SK-N-SH treated with all-trans-retinoic acid at 6 μM for 48 hours (cell line): Measurements from ENCODE around the gene BCORL1.

ENCODE experiments used
- GLIS3 ChIP-seq: fragments of 250-450 bp; sonication (Bioruptor Pico); IDR thresholded peaks from 2 replicates; pipeline ENCODE4 v1.5.0; 2020; ENCODE audit warnings: mild to moderate bottlenecking, moderate library complexity
- ISL1 ChIP-seq: fragments of 250-450 bp; sonication (Bioruptor Pico); IDR thresholded peaks from 2 replicates; pipeline ENCODE4 v2.1.2; 2022; ENCODE audit warnings: mild to moderate bottlenecking, moderate library complexity
- OSR1 ChIP-seq: fragments of 250-450 bp; sonication (Bioruptor Pico); IDR thresholded peaks from 2 replicates; pipeline ENCODE4 v1.8.0; 2022; ENCODE audit warnings: moderate library complexity, mild to moderate bottlenecking, inconsistent platforms
- RARB ChIP-seq: fragments of 250-450 bp; sonication (Bioruptor Pico); IDR thresholded peaks from 2 replicates; pipeline ENCODE4 v1.8.0; 2021; ENCODE audit warnings: mild to moderate bottlenecking, moderate library complexity
- ZC3H10 ChIP-seq: fragments of 250-450 bp; sonication (Bioruptor Pico); IDR thresholded peaks from 2 replicates; pipeline ENCODE4 v1.5.1; 2021; ENCODE audit warnings: mild to moderate bottlenecking, moderate library complexity
- ZFP3 ChIP-seq: fragments of 250-450 bp; sonication (Bioruptor Pico); IDR thresholded peaks from 2 replicates; pipeline ENCODE4 v1.5.0; 2020; ENCODE audit warnings: mild to moderate bottlenecking, moderate library complexity

GRCh38 chrX:130075777-130076176, 93.3 kb downstream of the BCORL1 start:
- TF ChIP-seq RARB (CRISPR knock-in tag) (no peak), GLIS3 (no peak), OSR1 (CRISPR knock-in tag) (no peak), ZFP3 (CRISPR knock-in tag) (no peak), ZC3H10 (CRISPR knock-in tag) (no peak), ISL1 (no peak)
